GM23338 (cell line): ENCODE measurements around the gene EMID1. TPM values are rescaled to one million over a fixed set of nuclear protein-coding genes. Genes with fewer than 3 reads are reported as not detected.

ENCODE experiments used
- ATAC-seq: fragments of 200-7000 bp; cut with Tn5 transposase; 3 replicates; pipeline ENCODE4 v1.9.1; 2020
- DNase-seq: peaks from one replicate; pipeline ENCODE4 v3.0.0-alpha.2; 2015; ENCODE audit warnings: low spot score
- H2AFZ ChIP-seq: fragments of 200-600 bp; sonication (generic); 2 replicates; pipeline ENCODE4 v1.8.0; 2016; ENCODE audit warnings: antibody characterized with exemption, mild to moderate bottlenecking, moderate library complexity
- H3F3A ChIP-seq: fragments of 200-600 bp; sonication (generic); replicated peaks from 2 replicates; pipeline ENCODE4 v1.8.0; 2017; ENCODE audit warnings: antibody characterized with exemption, mixed run types, low read depth
- H3K27ac ChIP-seq: fragments of 200-600 bp; sonication (generic); 2 replicates; pipeline ENCODE4 v1.6.1; 2016; ENCODE audit warnings: low read depth
- H3K27me3 ChIP-seq: fragments of 200-600 bp; sonication (generic); 2 replicates; pipeline ENCODE4 v1.8.0; 2016; ENCODE audit warnings: mild to moderate bottlenecking, mixed run types, moderate library complexity; ENCODE audit not compliant: insufficient read depth
- H3K36me3 ChIP-seq: fragments of 200-600 bp; sonication (generic); 2 replicates; pipeline ENCODE4 v1.8.0; 2016; ENCODE audit warnings: mild to moderate bottlenecking; ENCODE audit not compliant: insufficient read depth
- H3K4me1 ChIP-seq: fragments of 200-600 bp; sonication (generic); 2 replicates; pipeline ENCODE4 v1.8.0; 2016; ENCODE audit warnings: mild to moderate bottlenecking, moderate library complexity; ENCODE audit not compliant: insufficient read depth
- H3K4me2 ChIP-seq: fragments of 200-600 bp; sonication (generic); 2 replicates; pipeline ENCODE4 v1.7.1; 2017; ENCODE audit warnings: mixed run types
- H3K4me3 ChIP-seq: fragments of 200-600 bp; sonication (generic); 2 replicates; pipeline ENCODE4 v1.6.1; 2016; ENCODE audit warnings: mixed run types
- H3K79me2 ChIP-seq: fragments of 200-600 bp; sonication (generic); replicated peaks from 2 replicates; pipeline ENCODE4 v1.8.0; 2017; ENCODE audit warnings: mild to moderate bottlenecking; ENCODE audit not compliant: insufficient read depth
- H3K9me2 ChIP-seq: fragments of 200-600 bp; sonication (generic); 2 replicates; pipeline ENCODE4 v1.8.0; 2017; ENCODE audit not compliant: insufficient read depth
- H4K20me1 ChIP-seq: fragments of 200-600 bp; sonication (generic); replicated peaks from 2 replicates; pipeline ENCODE4 v1.8.0; 2017; ENCODE audit warnings: mild to moderate bottlenecking; ENCODE audit not compliant: insufficient read depth
- H3K27ac Mint-ChIP-seq: 2 replicates; pipeline ENCODE4 v1.8.0; 2020; ENCODE audit warnings: inconsistent platforms, mild to moderate bottlenecking, moderate library complexity, mixed read lengths
- H3K27me3 Mint-ChIP-seq: 3 replicates; pipeline ENCODE4 v1.8.0; 2022; ENCODE audit warnings: low read depth, mild to moderate bottlenecking, moderate library complexity, mixed read lengths, inconsistent platforms; ENCODE audit not compliant: insufficient read depth, poor library complexity
- H3K36me3 Mint-ChIP-seq: 3 replicates; pipeline ENCODE4 v1.8.0; 2021; ENCODE audit warnings: low read depth, mild to moderate bottlenecking, inconsistent platforms, moderate library complexity, mixed read lengths
- H3K4me1 Mint-ChIP-seq: 3 replicates; pipeline ENCODE4 v1.8.0; 2020; ENCODE audit warnings: mild to moderate bottlenecking, inconsistent platforms, mixed read lengths
- H3K4me3 Mint-ChIP-seq: 3 replicates; pipeline ENCODE4 v1.8.0; 2021; ENCODE audit warnings: moderate library complexity, mild to moderate bottlenecking, inconsistent platforms, mixed read lengths
- H3K9me3 Mint-ChIP-seq: 3 replicates; pipeline ENCODE4 v1.8.0; 2020; ENCODE audit warnings: moderate library complexity, mild to moderate bottlenecking, inconsistent platforms, mixed read lengths
- NANOG ChIP-seq: IDR thresholded peaks from 2 replicates; pipeline ENCODE4 v1.6.1; 2016; ENCODE audit warnings: antibody characterized with exemption, borderline replicate concordance
- polyA plus RNA-seq: library from polyadenylated mRNA; unstranded; fragments of >200 nt; fragmentation: Nextera tagmentation; extraction: Ambion mirVana; gene quantifications from 2 replicates; pipeline ENCODE4 v1.2.1, GENCODE V29; 2016
- total RNA-seq: library from RNA; depleted of rRNA; stranded (reverse); fragments of >200 nt; shearing (Covaris generic); gene quantifications from 2 replicates; pipeline ENCODE4 v1.2.3, GENCODE V29; 2014
- TF ChIP-seq, protein P1 (sequence below): IDR thresholded peaks from 2 replicates; pipeline ENCODE4 v1.6.1; 2016; ENCODE audit warnings: antibody characterized with exemption
- TF ChIP-seq, protein P2 (sequence below): fragments of 250-450 bp; sonication (Bioruptor Pico); IDR thresholded peaks from 2 replicates; pipeline ENCODE4 v1.5.0; 2020; ENCODE audit warnings: mild to moderate bottlenecking, moderate library complexity

The EMID1 gene
- total and polyA plus RNA-seq, 2 experiments from 2014 or later: 3.0 to 13.4 TPM

DNA sequence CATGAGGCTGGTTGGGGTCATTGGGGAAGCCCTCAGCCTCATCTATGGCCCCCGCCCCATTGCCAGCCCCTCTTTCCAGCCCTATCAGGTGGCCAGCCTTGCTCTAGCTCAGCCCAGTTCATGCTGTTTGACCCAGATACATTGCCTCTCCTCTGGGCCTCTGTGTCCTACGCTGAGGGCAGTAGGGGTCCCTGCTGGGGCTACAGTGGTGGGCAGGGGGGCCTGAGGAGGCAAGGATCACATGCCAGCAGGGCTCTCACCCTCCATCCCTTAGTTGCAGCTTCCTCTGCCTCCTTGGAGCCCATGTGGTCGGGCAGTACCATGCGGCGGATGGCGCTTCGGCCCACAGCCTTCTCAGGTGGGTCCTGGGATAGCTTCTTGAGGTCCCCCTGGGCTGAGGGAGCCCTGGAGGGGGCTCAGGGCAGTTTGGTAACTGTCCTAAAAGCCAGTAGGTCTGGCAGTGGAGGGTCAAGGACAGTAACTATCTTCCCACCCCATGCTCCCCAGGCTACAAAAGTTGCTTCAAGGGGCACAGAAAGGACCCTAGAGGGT, 19.2 kb downstream of the EMID1 start:
- Histone ChIP-seq H3K27ac (no peak overlapping the region), H3K4me2 (no peak overlapping the region), H3K4me1 (peaks cover 3% of the 10 kb centered on the region; the same call in 1 of the 2 replicates), H3K79me2 (no peaks in the 10 kb centered on the region), H3K36me3 (no peaks in the 10 kb centered on the region), H3F3A (no peaks in the 10 kb centered on the region), H2AFZ (no peak overlapping the region), H3K9me2 (no peaks in the 10 kb centered on the region), H3K27me3 (0 out of 2 replicates have a peak, but pooled peaks cover 3% of the 10 kb centered on the region), H4K20me1 (peaks cover 3% of the 10 kb centered on the region; the same call in 1 of the 2 replicates), H3K4me3 (no peak overlapping the region)
- TF ChIP-seq, protein P1, sequence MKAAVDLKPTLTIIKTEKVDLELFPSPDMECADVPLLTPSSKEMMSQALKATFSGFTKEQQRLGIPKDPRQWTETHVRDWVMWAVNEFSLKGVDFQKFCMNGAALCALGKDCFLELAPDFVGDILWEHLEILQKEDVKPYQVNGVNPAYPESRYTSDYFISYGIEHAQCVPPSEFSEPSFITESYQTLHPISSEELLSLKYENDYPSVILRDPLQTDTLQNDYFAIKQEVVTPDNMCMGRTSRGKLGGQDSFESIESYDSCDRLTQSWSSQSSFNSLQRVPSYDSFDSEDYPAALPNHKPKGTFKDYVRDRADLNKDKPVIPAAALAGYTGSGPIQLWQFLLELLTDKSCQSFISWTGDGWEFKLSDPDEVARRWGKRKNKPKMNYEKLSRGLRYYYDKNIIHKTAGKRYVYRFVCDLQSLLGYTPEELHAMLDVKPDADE: no peak
- TF ChIP-seq, protein P2, sequence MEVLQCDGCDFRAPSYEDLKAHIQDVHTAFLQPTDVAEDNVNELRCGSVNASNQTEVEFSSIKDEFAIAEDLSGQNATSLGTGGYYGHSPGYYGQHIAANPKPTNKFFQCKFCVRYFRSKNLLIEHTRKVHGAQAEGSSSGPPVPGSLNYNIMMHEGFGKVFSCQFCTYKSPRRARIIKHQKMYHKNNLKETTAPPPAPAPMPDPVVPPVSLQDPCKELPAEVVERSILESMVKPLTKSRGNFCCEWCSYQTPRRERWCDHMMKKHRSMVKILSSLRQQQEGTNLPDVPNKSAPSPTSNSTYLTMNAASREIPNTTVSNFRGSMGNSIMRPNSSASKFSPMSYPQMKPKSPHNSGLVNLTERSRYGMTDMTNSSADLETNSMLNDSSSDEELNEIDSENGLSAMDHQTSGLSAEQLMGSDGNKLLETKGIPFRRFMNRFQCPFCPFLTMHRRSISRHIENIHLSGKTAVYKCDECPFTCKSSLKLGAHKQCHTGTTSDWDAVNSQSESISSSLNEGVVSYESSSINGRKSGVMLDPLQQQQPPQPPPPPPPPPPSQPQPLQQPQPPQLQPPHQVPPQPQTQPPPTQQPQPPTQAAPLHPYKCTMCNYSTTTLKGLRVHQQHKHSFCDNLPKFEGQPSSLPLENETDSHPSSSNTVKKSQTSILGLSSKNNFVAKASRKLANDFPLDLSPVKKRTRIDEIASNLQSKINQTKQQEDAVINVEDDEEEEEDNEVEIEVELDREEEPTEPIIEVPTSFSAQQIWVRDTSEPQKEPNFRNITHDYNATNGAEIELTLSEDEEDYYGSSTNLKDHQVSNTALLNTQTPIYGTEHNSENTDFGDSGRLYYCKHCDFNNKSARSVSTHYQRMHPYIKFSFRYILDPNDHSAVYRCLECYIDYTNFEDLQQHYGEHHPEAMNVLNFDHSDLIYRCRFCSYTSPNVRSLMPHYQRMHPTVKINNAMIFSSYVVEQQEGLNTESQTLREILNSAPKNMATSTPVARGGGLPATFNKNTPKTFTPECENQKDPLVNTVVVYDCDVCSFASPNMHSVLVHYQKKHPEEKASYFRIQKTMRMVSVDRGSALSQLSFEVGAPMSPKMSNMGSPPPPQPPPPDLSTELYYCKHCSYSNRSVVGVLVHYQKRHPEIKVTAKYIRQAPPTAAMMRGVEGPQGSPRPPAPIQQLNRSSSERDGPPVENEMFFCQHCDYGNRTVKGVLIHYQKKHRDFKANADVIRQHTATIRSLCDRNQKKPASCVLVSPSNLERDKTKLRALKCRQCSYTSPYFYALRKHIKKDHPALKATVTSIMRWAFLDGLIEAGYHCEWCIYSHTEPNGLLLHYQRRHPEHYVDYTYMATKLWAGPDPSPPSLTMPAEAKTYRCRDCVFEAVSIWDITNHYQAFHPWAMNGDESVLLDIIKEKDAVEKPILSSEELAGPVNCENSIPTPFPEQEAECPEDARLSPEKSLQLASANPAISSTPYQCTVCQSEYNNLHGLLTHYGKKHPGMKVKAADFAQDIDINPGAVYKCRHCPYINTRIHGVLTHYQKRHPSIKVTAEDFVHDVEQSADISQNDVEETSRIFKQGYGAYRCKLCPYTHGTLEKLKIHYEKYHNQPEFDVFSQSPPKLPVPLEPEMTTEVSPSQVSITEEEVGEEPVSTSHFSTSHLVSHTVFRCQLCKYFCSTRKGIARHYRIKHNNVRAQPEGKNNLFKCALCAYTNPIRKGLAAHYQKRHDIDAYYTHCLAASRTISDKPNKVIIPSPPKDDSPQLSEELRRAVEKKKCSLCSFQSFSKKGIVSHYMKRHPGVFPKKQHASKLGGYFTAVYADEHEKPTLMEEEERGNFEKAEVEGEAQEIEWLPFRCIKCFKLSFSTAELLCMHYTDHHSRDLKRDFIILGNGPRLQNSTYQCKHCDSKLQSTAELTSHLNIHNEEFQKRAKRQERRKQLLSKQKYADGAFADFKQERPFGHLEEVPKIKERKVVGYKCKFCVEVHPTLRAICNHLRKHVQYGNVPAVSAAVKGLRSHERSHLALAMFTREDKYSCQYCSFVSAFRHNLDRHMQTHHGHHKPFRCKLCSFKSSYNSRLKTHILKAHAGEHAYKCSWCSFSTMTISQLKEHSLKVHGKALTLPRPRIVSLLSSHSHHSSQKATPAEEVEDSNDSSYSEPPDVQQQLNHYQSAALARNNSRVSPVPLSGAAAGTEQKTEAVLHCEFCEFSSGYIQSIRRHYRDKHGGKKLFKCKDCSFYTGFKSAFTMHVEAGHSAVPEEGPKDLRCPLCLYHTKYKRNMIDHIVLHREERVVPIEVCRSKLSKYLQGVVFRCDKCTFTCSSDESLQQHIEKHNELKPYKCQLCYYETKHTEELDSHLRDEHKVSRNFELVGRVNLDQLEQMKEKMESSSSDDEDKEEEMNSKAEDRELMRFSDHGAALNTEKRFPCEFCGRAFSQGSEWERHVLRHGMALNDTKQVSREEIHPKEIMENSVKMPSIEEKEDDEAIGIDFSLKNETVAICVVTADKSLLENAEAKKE (CRISPR knock-in tag): no peak
- no peak for TF ChIP-seq NANOG
- DNase-seq: no peak
- Mint-ChIP-seq H3K27ac (no peak overlapping the region), H3K4me3 (no peak overlapping the region), H3K9me3 (no peaks in the 10 kb centered on the region), H3K4me1 (peaks cover 8% of the 10 kb centered on the region), H3K27me3 (peaks cover 6% of the 10 kb centered on the region), H3K36me3 (no peaks in the 10 kb centered on the region)
- no peak for ATAC-seq
